GM13976 (cell line): ENCODE results near the gene GTPBP6.
A peak's percentile ranks its signal among the peaks of the same experiment; 100 is the strongest.

Source experiments
- DNase-seq: peaks from one replicate; pipeline ENCODE4 v3.0.0; 2012; ENCODE audit warnings: low spot score
- in situ Hi-C: fragments of 300-500 bp; cut with MboI; formaldehyde crosslinking; loops from one replicate; pipeline ENCODE4 v1.12.0; 2022; ENCODE audit warnings: low sequenced_read_pairs, mixed read lengths, inconsistent platforms; ENCODE audit not compliant: unreplicated experiment
- TF ChIP-seq, protein P1 (sequence below): IDR thresholded peaks from 2 replicates; pipeline ENCODE4 v1.5.1; 2012; ENCODE audit warnings: borderline replicate concordance, mild to moderate bottlenecking; ENCODE audit not compliant: insufficient read depth; ENCODE audit errors: extremely low read depth, missing control alignments, control extremely low read depth

The GTPBP6 gene

DNA sequence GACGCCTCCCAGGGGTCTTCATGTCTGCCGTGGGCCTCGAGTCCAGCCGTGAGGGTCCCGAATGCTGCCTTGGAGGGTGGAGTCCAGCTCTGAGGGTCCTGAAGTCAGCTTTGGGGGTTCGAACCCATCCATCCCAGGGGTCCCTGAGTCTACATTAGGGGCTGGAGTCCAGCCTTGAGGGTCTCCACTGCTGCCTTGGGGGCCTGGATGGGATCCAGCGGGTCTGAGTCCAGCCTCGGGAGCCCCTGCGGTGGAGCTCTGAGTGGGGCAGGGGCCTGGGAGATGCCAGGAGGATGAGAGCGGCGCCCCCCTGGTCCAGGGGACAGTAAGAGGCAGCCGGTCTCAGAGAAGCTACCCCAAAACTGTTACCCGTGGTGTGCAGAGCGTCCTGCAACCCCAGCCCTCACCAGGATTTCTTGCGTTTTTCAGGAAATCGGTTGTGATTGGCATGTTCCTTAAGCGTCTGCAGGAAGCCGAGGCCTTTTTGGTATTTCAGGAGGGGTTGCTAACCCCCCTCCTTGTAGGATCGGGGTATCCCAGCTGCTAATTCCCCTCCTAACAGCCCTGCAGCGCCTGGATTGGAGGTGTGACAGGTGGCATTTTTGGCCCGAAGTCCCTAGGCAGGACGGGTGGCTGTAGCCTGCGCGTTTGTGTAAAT is 1.7 kb upstream of the GTPBP6 start:
- in situ Hi-C loops: no loop called here
- TF ChIP-seq, protein P1, sequence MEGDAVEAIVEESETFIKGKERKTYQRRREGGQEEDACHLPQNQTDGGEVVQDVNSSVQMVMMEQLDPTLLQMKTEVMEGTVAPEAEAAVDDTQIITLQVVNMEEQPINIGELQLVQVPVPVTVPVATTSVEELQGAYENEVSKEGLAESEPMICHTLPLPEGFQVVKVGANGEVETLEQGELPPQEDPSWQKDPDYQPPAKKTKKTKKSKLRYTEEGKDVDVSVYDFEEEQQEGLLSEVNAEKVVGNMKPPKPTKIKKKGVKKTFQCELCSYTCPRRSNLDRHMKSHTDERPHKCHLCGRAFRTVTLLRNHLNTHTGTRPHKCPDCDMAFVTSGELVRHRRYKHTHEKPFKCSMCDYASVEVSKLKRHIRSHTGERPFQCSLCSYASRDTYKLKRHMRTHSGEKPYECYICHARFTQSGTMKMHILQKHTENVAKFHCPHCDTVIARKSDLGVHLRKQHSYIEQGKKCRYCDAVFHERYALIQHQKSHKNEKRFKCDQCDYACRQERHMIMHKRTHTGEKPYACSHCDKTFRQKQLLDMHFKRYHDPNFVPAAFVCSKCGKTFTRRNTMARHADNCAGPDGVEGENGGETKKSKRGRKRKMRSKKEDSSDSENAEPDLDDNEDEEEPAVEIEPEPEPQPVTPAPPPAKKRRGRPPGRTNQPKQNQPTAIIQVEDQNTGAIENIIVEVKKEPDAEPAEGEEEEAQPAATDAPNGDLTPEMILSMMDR: no peak
- DNase-seq: no peak

DNA sequence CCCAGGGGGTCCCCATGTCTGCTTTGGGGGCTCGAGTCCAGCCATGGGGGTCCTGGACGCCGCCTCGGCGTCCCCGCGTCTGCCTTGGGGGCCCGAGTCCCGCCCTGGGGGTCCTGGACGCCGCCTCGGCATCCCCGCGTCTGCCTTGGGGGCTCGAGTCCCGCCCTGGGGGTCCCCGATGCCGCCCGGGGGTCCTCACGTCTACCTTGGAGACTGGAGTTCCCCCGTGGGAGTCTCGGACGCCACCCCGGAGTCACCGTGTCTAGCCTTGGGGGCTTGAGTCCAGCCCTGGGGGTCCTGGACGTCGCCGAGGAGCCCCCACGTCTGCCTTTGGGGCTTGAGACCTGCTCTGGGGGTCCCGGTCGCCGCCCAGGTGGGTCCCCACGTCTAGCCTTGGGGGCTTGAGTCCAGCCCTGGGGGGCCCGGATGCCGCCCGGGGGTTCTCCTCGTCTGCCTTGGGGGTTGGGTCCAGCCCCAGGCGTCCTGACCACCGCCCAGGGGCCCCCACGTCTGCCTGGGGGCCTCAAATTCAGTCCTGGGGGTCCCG is 1.1 kb upstream of the GTPBP6 start:
- in situ Hi-C loops: no loop called here
- DNase-seq: no peak
- TF ChIP-seq, protein P1: no peak

DNA sequence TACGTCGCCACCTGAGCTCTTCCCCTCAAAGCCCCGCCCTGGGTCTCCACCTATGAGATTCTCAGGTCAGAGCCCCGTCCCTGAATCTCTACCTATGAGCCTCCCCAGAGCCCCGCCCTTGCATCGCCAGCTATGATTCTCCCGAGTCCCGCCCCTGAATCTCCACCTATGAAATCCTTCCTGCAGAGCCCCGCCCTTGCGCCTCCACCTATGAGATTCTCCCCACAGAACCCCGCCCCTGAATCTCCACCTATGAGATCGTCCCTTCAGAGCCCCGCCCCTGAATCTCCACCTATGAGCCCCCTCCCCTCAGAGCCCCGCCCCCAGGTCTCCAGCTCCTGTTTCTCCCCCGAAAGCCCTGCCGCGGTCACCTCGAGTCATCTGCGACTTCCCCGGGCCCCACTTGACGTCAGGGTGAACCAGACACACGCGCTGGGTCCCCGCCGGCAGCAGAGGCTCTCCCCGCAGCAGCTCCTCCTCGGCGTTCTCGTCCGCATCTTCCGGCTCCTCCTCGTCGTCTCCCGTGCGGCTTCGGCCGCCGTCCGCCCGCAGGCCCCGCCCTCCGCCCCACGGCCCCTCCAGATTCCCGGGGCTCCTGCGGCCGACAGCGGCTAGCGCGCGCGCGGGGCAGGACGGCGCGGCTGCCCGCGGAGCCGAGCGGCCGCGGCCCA is 393 bp downstream of the GTPBP6 start:
- TF ChIP-seq, protein P1: no peak
- in situ Hi-C loops: no loop called here
- peak; percentile 94 for DNase-seq

DNA sequence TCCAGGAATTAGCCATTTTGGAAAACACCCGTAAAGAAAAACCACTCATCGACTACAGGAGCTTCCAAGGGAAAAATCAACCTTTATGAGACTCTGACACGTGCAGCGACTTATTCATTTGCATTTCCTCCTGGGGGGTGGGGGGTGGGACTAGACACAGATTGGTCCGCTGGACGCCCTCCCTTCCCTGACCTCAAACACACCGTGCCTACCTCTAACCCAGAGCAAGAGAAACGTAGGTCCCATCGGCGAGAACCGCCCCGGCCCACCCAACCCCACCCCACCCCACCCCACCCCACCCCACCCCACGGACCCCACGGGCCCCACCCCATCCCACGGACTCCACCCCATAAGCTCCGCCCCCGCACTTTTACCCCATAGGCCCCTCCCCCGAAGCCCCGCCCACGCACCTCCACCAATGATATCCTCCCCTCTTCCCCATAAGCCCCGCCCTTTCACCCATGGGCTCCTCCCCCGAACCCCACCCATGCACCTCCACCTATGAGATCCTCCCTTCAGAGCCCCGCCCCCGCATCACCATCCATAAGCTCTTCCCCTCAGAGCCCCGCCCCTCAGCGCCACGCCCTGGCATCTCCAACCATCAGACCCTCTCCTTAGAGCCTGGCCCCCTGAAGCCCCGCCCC is 1.1 kb downstream of the GTPBP6 start:
- TF ChIP-seq, protein P1: no peak
- peak; percentile 92 for DNase-seq
- in situ Hi-C loops: no loop called here

DNA sequence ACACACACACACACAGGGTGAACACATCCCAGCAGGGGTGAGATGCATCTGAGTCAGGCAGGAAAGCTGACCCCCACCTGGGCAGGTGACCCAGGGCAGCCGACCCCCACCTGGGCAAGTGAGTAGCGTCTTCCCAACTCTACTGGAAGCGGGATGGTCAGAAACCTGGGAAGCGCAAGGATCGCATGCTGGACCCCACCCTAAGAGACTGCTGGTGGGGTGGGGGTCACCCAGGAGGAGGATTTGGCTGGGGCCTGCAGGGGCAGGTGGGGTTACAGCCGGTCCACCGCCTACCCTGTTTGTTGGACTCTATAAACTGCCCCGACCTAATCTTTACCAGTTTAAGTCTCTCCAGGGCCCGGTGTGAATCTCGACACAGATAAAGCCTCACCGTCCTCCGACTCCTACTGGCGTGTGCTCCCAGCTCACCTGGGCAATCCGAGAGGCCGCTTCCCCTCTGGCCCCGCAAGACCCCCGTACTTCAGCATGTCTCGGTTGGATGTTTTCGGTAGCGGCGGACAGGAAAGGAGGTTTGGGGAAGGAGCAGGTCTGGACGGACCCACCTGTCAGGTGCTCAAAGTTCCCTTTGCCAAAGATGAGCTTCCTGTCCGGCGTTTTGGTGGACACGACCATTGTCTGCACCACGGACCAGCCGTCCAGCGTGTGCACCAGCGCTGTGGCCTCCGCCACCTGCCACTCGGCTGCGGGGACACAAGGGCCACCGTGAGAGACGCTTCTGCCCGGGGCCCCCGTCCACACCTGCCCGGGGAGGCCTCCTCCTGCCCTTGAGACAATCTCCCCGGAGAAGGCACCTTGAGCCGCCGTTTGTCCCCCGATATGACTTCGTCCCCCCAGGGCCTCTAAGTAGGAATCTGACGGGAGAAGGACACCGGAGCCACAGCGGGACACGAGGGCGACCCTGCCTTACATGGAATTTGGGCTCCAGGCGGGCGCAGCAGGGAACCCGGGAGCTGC is 2.0 kb downstream of the GTPBP6 start:
- no peak for DNase-seq
- TF ChIP-seq, protein P1: no peak
- in situ Hi-C loops: no loop called here
